ENCODE results near the gene UBE2H. TPM values are rescaled to one million over a fixed set of nuclear protein-coding genes. Genes with fewer than 3 reads are reported as not detected.
"Not testable (repeated sequence)": the region's sequence is repeated elsewhere in the genome, so short reads cannot be mapped to it uniquely, and the experiment has no call there.

The UBE2H gene
- total RNA-seq, 4 donors from 2014 or later = 49.5 to 90.9 (median 57.1) TPM

DNA sequence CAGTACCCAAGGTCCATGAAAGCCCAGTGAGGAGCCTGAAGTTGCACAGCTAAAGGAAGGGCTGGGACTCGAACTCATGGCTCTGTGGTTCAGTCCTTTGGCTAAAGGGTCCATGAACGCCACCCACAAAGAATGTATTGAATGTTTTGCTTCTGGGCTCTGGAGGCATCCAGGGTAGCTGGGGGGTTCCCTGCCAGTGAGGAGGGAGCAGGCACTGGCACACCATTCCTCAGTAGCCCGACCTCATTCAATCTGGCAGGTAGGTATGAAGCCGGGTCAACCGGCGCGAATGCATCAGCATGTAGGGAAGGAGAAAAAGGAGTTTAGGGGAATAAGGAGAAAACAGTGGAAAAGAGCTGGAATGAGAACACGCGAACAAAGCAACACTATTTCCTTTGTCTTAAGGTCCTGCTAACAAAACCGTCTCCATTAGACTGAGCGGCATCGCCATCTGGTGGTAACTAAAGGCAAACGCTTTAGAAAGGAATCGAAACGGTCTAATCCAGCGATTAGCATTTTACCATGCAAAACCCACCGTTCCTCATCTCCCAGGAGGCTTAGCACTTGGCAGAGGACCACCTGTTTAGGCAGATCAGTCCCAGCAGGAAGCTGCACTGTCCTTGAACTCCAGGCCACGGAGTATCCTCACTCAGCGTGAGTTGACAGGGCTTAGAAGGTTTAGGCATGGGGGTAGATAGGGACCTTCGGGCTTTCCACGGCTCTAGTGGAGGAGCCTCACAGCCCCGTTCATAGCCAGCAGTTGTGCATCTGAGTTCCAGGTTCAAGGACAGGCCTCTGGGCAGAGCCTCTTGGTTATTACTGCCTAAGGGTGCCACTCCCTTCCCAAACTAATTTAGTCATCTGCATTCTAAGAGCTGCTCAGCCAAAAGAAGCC, 122.8 kb downstream of the UBE2H start:
- 10% methylated on average over 18 of the region's 22 CpGs for WGBS
- H3K27me3 ChIP-seq = no peaks in the 10 kb centered on the region
- no peak overlapping the region for H3K27ac ChIP-seq
- no peaks in the 10 kb centered on the region for H3K9me3 ChIP-seq
- peak; percentile 74 to 84 for DNase-seq (ENCODE audit: low spot score in 2 of 2)
- peaks cover 14% of the 10 kb centered on the region for H3K36me3 ChIP-seq
- TF ChIP-seq POLR2A (IDR thresholded peaks at IDR 0.05) (no peak), CTCF (IDR thresholded peaks at IDR 0.05) (peak; percentile 23 to 80)
- H3K4me3 ChIP-seq = peak overlapping the region; percentile 31
- peaks cover 29% of the 10 kb centered on the region for H3K4me1 ChIP-seq

DNA sequence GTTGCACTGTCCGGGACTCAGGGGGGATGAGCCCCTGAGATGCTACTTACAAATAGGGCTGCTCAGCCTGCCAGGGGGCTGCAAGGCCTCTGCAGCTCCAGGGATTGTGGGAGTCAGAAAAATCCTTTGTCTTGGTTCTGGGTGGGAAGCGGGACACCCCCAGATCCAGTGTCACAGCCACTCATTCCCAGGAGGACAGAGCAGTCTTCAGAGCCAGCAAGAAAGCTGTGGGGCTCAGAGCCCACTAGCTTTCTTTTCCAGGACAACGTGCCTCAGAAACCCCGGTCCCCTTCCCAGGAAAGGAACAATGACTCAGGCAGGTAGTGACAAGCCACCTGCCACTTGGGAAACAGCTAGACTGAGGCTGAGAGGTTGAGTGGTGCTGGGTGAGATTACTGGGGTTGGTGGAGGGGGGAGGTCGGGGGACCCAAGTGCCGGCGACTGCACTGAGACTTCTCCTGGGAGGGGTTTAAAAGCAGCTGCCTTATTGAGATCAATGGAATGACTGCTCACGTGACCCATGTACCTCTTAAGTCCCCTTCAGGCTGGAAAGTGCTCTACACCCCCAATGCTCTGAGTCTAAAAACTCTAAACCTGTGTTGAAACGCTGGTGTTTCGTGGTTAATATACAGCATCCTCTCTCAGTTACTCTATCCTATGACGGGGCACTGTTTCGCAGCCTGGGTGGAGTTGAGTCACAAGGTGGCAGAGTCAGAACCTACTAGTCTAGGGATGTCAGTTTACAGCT, 123.6 kb downstream of the UBE2H start:
- Histone ChIP-seq H3K36me3 (peaks cover 6% of the 10 kb centered on the region), H3K4me1 (peaks cover 33% of the 10 kb centered on the region), H3K27me3 (no peaks in the 10 kb centered on the region), H3K27ac (no peak overlapping the region), H3K9me3 (no peaks in the 10 kb centered on the region), H3K4me3 (no peak overlapping the region)
- no peak for TF ChIP-seq CTCF (IDR thresholded peaks at IDR 0.05)
- TF ChIP-seq POLR2A (IDR thresholded peaks at IDR 0.05) = no peak
- WGBS = 78% methylated on average over 12 of the region's 12 CpGs
- DNase-seq (ENCODE audit: low spot score in 2 of 2) = no peak

GRCh38 chr7:129828078-129828762, 124.5 kb downstream of the UBE2H start:
- H3K4me1 ChIP-seq = peaks cover 33% of the 10 kb centered on the region
- TF ChIP-seq CTCF (IDR thresholded peaks at IDR 0.05) = no peak
- no peak for TF ChIP-seq POLR2AphosphoS5 (IDR thresholded peaks at IDR 0.05)
- TF ChIP-seq POLR2A (IDR thresholded peaks at IDR 0.05) = no peak
- no peak for TF ChIP-seq EP300 (IDR thresholded peaks at IDR 0.05)
- H3K4me3 ChIP-seq = no peak overlapping the region
- H3K27ac ChIP-seq = no peak overlapping the region
- H3K9me3 ChIP-seq = no peaks in the 10 kb centered on the region
- WGBS = 86% methylated on average over 18 of the region's 18 CpGs
- H3K27me3 ChIP-seq = no peaks in the 10 kb centered on the region
- DNase-seq (ENCODE audit: low spot score in 2 of 2) = no peak
- H3K36me3 ChIP-seq = no peaks in the 10 kb centered on the region

- Histone ChIP-seq H3K36me3 (no peaks in the 10 kb centered on the region), H3K4me3 (no peak overlapping the region), H3K4me1 (peaks cover 33% of the 10 kb centered on the region), H3K27me3 (no peaks in the 10 kb centered on the region), H3K27ac (no peak overlapping the region), H3K9me3 (no peaks in the 10 kb centered on the region)
- 91% methylated on average over 4 of the region's 9 CpGs for WGBS
- DNase-seq (ENCODE audit: low spot score in 2 of 2) = no peak
- TF ChIP-seq POLR2AphosphoS5 (IDR thresholded peaks at IDR 0.05) (no peak), EP300 (IDR thresholded peaks at IDR 0.05) (no peak), POLR2A (IDR thresholded peaks at IDR 0.05) (no peak), CTCF (IDR thresholded peaks at IDR 0.05) (no peak)
These were observed 125.2 kb downstream of the UBE2H start for GRCh38 chr7:129827467-129827990.

DNA sequence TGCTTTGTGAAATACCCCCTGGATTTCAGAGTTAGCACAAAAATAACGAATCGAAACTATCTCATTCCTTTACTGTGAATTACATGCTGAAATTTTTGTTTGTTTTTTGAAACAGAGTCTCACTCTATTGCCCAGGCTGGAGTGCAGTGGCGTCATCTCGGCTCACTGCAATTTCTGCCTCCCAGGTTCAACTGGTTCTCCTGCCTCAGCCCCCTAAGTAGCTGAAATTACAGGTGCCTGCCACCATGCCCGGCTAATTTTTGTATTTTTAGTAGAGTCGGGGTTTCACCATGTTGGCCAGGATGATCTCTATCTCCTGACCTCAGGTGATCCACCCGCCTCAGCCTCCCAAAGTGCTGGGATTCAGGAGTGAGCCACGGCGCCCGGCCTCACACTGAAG, 125.9 kb downstream of the UBE2H start:
- H3K4me3 ChIP-seq; H3K27ac ChIP-seq; H3K9me3 ChIP-seq; H3K27me3 ChIP-seq; H3K36me3 ChIP-seq; DNase-seq (ENCODE audit: low spot score in 2 of 2): not testable (repeated sequence)
- 77% methylated on average over 10 of the region's 10 CpGs for WGBS
- H3K4me1 ChIP-seq = peaks cover 33% of the 10 kb centered on the region
